ENCODE data around the gene KY.

The KY gene, protein sequence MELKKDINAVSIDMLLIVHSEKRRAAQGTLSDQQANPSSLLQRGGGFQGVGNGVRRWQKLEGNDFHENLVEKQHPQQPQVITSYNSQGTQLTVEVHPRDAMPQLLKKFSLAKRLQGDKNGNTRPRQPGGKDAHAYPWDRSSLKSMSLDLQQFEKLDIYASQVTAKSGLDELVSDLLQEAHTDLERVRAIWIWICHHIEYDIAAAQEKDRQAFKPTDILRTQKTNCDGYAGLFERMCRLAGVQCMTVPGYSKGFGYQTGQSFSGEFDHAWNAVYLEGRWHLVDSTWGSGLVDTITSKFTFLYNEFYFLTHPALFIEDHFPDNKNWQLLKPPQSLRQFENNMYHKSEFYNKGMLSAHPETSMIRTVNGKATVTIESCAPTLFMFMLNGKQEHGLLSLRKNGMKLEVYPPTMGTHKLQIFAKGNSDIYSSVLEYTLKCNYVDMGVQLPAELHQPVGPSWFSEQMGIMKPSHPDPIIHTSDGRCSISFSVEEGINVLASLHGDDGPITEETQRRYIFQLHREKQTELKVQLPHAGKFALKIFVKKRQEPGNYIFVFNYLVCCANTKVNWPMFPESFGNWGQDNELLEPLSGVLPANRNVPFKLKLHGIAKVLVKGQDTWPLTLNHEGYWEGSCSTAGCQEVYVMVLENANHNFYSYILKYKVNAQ

DNA sequence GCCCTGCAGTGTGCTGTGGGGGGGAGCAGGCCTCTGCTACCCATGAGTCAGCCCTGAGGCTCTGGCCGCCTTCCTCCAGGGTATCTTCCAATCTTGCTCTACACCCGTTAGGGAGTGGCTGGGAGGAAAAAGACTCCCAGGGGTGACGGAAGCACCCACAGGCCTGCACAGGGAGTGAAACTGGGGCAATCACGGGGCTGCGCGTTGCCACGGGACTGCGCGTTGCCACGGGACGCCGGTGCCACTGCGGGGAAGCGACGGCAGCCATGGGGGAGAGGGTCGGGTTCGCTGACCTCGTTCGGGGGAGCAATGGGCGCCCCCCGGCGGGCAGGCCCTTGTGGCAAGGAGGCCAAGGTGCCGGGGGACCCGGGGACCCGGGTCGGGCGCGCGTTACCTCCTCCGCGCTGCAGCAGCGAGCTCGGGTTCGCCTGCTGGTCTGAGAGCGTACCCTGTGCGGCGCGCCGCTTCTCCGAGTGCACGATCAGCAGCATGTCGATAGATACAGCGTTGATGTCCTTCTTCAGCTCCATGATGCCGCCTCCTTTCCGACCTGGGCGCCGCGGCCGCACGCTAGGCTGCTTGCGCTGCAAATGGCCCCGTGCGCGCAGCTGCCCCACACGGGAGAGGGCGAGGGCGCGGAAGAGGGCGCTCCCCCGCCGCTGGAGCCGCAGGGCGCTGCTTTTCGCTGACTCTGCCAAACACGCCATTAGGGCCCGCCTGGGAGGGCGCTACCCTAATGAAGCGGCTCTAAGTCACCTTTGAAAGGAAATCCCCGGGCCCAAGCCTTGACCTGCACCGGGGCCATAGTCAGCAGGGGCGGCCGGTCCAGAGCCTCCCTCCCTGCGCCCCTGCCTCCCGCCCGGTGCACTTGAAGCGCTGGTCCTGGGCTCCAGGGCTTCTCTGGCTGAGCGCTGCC is at the start of gene KY:
KY (minus strand) TSS at position 592 of the 916 bp plus-strand sequence; CDS start at position 530, 62 bp downstream.
- in situ Hi-C loops (cut with HindIII; ENCODE audit: low sequenced_read_pairs) = no loop called here

DNA sequence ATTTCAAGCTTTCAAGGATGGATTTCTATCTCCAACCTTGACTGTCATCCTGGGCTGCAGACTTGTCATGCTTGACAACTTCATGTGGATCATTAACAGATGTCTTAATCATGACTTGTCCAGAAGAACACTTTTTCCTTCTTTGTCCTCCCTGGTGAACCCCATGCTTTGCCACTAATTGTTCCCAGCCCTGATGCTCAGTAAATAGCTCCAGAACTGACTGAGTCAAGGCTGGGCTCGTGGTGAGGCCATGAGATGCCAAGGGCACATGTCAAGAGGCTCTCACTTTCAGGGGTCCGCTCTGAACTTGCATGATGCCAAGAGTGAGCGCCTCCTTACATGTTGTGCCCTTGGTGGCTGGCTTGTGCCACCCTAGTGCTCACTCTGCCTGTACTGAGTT is 48.9 kb upstream of the KY start:
- in situ Hi-C loops (cut with HindIII; ENCODE audit: low sequenced_read_pairs) = no loop called here

GRCh38 chr3:134699141-134699711 is 48.4 kb upstream of the KY start:
- in situ Hi-C loops (cut with HindIII; ENCODE audit: low sequenced_read_pairs) = no loop called here

- in situ Hi-C loops (cut with HindIII; ENCODE audit: low sequenced_read_pairs) = no loop called here
Observed at GRCh38 chr3:134697830-134698689, 47.2 kb upstream of the KY start.

- in situ Hi-C loops (cut with HindIII; ENCODE audit: low sequenced_read_pairs) = no loop called here
Observed at GRCh38 chr3:134696155-134696554, 45.3 kb upstream of the KY start.

- in situ Hi-C loops (cut with HindIII; ENCODE audit: low sequenced_read_pairs) = no loop called here
Observed at GRCh38 chr3:134694946-134695543, 44.2 kb upstream of the KY start.

GRCh38 chr3:134694466-134694865 is 43.6 kb upstream of the KY start:
- in situ Hi-C loops (cut with HindIII; ENCODE audit: low sequenced_read_pairs) = no loop called here

DNA sequence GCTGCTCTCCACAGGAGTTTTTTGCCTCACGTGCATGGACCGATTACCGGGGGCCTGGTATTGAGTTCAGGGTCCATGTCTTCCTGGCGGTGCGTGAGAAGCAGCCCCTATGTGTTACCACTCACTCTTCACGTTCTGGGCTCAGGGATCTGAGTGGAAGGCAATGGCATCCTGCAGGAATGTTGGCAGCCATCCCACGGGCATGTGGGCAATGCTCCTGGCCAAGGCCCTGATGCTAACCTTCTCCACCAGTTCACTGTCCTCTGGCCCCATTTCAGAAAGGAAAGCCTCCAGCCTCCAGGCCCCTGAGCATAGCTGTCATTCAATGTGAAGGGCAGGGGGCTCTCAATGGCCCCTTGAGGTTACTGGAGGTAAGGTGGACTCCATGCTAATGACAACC is 43.0 kb upstream of the KY start:
- in situ Hi-C loops (cut with HindIII; ENCODE audit: low sequenced_read_pairs) = no loop called here

DNA sequence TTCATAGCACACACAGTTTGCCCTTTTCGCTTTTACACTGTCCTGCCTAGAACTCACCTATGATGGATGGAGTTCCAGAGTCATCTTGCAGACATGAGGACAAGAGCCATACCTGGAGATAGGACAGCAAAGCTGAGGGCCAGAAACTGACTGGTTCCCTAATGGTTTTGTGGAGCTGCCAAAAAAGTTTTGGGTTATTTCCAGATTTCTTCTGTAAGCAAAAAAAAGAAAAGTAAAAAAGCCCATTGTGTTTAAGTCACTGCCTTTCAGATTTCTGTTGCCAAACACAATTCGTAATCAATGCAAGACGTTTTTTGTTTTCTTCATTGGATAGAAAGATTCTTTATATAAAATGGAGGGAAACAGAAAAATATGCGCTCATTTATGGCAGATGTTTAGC is 42.4 kb upstream of the KY start:
- in situ Hi-C loops (cut with HindIII; ENCODE audit: low sequenced_read_pairs) = no loop called here

DNA sequence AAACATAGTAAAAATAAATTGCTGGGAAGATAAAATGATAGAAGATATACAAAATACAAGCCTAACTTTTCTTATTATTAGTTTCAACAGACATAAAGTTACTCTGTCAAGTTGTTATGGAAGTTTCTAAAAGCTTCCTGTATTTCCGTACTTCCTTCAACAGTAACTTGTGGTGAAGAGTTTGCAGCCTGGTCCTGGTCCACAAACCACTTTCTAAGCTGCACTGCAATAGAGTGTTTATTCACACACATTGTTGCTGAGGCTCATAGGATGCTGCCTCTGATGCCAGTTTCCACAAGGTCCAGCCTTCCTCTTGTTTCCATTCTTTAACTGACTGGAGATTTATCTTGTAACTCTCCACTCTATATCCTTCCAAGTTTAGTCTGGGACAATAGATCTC is 39.4 kb upstream of the KY start:
- in situ Hi-C loops (cut with HindIII; ENCODE audit: low sequenced_read_pairs) = no loop called here

- in situ Hi-C loops (cut with HindIII; ENCODE audit: low sequenced_read_pairs) = no loop called here
Observed at GRCh38 chr3:134687642-134688041, 36.8 kb upstream of the KY start.

GRCh38 chr3:134685929-134686802 is 35.3 kb upstream of the KY start:
- in situ Hi-C loops (cut with HindIII; ENCODE audit: low sequenced_read_pairs) = no loop called here

GRCh38 chr3:134682196-134682880 is 31.5 kb upstream of the KY start:
- in situ Hi-C loops (cut with HindIII; ENCODE audit: low sequenced_read_pairs) = no loop called here

DNA sequence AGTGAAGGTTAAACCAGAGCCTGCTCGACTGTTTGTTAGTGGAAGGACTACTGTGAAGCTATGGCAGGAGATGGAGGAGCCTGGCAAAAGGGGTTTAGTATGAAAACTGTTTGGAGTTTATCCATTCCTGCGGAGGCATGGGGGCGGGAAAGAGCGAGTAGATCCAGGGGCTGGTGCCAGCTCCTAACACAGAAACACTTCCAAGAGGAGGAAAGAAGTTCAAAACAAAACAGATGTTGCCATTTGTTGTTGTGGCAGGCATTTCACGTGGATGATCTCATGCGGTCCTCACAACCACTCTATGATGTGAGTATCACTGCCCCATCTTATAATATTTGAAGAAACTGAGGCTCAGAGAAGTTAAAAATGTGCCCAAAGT is 30.7 kb upstream of the KY start:
- in situ Hi-C loops (cut with HindIII; ENCODE audit: low sequenced_read_pairs) = no loop called here

DNA sequence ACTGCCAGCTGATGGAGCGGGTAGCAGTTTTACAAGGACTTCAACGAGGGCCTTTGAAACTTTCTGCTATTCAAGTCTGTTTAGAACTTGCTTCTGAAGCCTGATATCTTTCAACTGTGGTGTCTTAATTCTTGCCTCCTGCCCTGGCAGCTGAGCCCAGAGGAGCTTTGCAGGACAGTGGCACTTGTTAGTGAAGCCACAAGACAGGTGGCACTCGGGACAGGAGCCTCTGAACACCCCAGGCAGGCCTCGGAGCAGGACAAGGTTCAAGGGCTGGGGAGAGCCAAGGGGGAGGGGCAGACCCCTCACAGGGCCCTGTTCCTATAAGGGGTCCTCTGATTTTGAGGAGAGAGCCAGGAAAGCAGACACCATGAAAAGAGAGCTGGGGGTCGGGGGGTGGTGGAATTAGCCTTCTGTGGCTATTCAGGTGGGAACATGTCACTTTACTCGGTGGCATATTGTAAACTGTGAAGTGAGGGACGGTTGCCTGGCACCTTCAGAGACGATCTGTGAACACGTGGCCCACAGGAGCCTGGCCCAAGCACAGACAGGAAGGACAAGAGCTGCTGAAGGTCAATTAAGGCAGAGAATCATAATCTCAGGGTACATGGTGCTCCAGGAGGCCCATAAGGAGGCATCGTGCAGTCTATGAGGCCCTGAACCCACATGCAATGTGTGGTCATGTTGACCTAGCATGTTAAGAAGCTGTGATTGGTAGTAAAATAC is 30.1 kb upstream of the KY start:
- in situ Hi-C loops (cut with HindIII; ENCODE audit: low sequenced_read_pairs) = no loop called here

DNA sequence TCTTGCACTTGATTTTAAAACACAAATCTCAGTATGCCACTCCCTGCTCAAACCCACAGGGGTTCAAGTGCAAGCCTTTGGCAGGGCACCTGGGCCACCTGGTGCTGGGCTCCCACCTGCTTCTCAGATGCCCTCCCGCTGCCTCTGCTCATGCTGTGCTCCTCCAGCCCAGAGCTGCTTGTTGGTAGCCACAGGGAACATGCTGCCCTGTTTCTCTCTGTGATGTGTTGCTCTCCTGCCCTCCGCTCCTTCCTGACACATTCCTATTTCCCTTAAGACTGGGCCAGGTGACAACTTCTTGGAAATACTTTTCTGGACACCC is 27.1 kb upstream of the KY start:
- in situ Hi-C loops (cut with HindIII; ENCODE audit: low sequenced_read_pairs) = no loop called here

DNA sequence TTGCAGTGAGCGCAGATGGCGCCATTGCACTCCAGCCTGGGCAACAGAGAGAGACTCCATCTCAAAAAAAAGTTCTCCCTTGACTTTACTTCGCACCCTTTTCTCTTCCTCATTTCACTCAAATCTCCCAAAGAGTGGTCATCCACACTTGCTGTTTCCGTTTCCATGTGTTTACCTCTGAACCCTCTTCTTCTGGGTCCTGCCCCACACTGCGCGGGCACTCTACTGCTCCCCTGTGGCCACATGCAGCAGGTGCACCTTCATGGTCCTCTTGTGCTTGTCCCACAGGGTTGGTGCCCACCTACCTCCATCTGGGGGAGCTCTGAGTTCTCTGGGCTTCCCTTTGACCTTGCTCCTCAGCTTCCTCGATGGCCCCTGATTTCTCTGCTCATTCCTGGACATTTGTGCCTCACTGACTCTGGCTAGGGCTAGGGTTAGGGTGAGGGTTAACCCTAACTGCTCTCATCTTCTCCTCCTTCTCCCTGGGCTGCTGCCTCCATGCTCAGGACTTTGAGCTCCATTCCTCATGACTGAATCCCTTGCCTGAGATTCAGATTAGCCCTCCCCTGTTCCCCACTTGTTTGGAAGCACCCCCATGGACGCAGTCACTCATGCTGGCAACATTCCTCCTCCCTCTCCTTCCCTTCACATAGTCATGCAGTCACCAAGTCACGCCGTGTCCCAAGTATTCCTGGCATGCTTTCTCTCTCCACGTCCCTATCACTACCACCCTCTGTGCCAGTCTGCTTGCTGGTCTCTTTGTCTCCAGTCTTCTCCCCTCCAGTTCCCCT is 26.6 kb upstream of the KY start:
- in situ Hi-C loops (cut with HindIII; ENCODE audit: low sequenced_read_pairs) = no loop called here

Measured in DLD1 (cell line).